Measurements from ENCODE around the gene TERT. TPM values are rescaled to one million over a fixed set of nuclear protein-coding genes. Genes with fewer than 3 reads are reported as not detected.

Gene TERT
- total RNA-seq, 4 donors from 2014 or later = not detected

GRCh38 chr5:1314564-1314982 lies 19.7 kb upstream of the TERT start:
- H3K27me3 ChIP-seq = peaks cover 15% of the 10 kb centered on the region
- TF ChIP-seq POLR2AphosphoS5 (IDR thresholded peaks at IDR 0.05) (no peak), POLR2A (IDR thresholded peaks at IDR 0.05) (no peak), EP300 (IDR thresholded peaks at IDR 0.05) (no peak)
- TF ChIP-seq, protein P1, sequence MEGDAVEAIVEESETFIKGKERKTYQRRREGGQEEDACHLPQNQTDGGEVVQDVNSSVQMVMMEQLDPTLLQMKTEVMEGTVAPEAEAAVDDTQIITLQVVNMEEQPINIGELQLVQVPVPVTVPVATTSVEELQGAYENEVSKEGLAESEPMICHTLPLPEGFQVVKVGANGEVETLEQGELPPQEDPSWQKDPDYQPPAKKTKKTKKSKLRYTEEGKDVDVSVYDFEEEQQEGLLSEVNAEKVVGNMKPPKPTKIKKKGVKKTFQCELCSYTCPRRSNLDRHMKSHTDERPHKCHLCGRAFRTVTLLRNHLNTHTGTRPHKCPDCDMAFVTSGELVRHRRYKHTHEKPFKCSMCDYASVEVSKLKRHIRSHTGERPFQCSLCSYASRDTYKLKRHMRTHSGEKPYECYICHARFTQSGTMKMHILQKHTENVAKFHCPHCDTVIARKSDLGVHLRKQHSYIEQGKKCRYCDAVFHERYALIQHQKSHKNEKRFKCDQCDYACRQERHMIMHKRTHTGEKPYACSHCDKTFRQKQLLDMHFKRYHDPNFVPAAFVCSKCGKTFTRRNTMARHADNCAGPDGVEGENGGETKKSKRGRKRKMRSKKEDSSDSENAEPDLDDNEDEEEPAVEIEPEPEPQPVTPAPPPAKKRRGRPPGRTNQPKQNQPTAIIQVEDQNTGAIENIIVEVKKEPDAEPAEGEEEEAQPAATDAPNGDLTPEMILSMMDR (IDR thresholded peaks at IDR 0.05) = no peak
- H3K27ac ChIP-seq = no peak overlapping the region
- H3K36me3 ChIP-seq = peaks cover 20% of the 10 kb centered on the region
- peaks cover 12% of the 10 kb centered on the region for H3K4me1 ChIP-seq
- no peak overlapping the region for H3K4me3 ChIP-seq
- H3K9me3 ChIP-seq = no peaks in the 10 kb centered on the region
- peak; percentile 51 to 77 for DNase-seq (ENCODE audit: low spot score in 2 of 2)
- 97% methylated on average over 13 of the region's 13 CpGs for WGBS

DNA sequence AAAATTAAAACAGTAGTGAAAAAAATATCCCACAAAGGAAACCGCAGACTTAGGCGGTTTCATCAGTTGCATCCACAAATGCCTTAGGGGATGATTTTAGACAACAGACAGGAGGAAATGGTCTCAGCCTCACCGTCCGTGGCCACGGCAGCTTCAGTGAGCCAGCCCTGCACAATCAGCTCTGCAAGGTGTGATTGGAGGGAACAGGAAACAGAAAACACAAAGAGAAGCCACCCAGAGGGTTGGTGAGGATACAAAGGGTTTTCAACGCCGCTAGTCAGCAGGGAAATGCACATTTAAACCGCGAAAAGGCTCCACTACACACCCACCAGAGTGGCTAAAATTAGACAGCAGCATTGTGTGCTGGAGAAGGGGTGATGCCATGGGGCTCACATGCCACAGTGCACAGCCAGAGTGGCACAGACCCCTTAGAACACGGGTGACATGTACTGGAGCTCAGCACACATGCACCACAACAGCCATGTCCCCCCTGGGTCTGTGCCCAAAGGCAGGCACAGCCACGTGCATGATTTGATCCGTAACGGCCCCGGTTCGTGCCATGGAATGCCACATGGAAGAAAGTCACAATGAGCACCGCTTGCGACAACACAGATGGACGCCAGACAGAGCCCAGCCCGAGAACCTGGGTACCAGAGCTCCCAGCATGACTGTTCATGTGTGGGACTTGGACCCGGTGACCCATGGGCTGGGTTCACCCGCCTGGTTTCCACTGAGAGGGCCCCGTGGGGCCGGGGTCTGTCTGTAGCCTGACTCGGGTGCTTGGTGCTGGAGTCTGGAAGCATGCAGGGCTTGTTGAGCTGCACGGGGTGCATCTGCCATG lies 18.3 kb upstream of the TERT start:
- Histone ChIP-seq H3K4me3 (no peak overlapping the region), H3K36me3 (peaks cover 6% of the 10 kb centered on the region), H3K4me1 (peaks cover 12% of the 10 kb centered on the region), H3K9me3 (no peaks in the 10 kb centered on the region), H3K27ac (no peak overlapping the region), H3K27me3 (peaks cover 16% of the 10 kb centered on the region)
- TF ChIP-seq EP300 (IDR thresholded peaks at IDR 0.05) (no peak), POLR2AphosphoS5 (IDR thresholded peaks at IDR 0.05) (no peak)
- TF ChIP-seq, protein P1 (IDR thresholded peaks at IDR 0.05) = no peak
- 59% methylated on average over 20 of the region's 25 CpGs for WGBS
- DNase-seq (ENCODE audit: low spot score in 2 of 2) = peak; percentile 60 to 78

GRCh38 chr5:1312206-1312605 lies 17.3 kb upstream of the TERT start:
- no peaks in the 10 kb centered on the region for H3K36me3 ChIP-seq
- peaks cover 16% of the 10 kb centered on the region for H3K27me3 ChIP-seq
- no peaks in the 10 kb centered on the region for H3K9me3 ChIP-seq
- H3K4me3 ChIP-seq = no peak overlapping the region
- TF ChIP-seq EP300 (IDR thresholded peaks at IDR 0.05) = no peak
- no peak for TF ChIP-seq POLR2AphosphoS5 (IDR thresholded peaks at IDR 0.05)
- TF ChIP-seq, protein P1 (IDR thresholded peaks at IDR 0.05) = no peak
- TF ChIP-seq POLR2A (IDR thresholded peaks at IDR 0.05) = no peak
- H3K4me1 ChIP-seq = peaks cover 12% of the 10 kb centered on the region
- DNase-seq (ENCODE audit: low spot score in 2 of 2) = peak in 1 of 2 donors; percentile 33
- WGBS = 71% methylated on average over 7 of the region's 7 CpGs
- no peak overlapping the region for H3K27ac ChIP-seq

DNA sequence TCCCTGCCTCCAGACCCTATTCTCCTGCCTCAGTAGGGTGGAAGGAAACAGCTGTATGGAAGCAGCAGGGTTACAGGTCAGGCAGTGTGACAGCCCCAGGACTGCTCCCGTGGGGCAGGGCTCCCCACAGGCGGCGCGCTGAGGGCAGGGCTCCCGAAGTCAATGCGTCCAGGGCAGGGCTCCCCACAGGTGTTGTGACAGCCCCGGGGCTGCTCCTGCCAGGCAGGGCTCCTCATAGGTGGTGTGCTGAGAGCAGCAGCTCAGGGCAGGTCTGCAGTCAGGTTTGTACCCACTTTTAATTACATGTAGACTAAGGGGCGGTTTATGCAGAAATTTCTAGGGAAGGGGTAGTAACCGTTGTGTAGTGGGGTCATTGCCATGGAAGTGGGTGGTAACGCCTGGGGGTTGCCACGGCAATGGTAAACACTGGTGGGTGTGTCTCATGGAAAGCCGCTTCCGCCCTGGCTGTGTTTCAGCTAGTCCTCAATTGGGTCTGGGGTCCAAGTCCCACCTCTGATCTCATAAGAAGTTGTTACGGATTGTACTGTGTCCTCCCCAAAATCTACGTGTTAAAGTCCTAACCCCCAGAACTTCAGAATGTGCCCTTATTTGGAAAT lies 16.7 kb upstream of the TERT start:
- H3K27me3 ChIP-seq = peaks cover 16% of the 10 kb centered on the region
- peaks cover 11% of the 10 kb centered on the region for H3K4me1 ChIP-seq
- no peaks in the 10 kb centered on the region for H3K36me3 ChIP-seq
- no peak for TF ChIP-seq POLR2AphosphoS5 (IDR thresholded peaks at IDR 0.05)
- DNase-seq (ENCODE audit: low spot score in 2 of 2) = peak in 1 of 2 donors; percentile 40
- H3K9me3 ChIP-seq = no peaks in the 10 kb centered on the region
- H3K4me3 ChIP-seq = no peak overlapping the region
- WGBS = 84% methylated on average over 7 of the region's 15 CpGs
- H3K27ac ChIP-seq = no peak overlapping the region

DNA sequence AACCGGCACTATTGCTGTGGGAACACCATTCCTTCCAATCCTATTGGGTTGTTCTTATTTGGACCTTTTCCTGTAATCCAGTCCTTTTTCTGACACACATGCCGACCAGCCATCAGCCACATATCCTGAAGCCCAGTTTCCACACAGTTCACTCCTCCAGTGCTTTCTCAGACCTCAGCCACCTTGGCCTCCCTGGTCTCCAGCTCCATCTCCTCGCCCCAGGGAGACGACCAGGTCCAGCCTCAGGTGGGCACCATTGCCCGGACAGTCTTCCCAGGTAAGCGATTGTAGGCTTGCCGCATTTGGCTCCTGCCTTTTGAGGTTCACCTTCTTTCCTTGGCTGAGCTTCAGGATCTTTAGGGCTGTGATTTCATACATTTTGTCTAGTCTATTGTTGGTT lies 15.2 kb upstream of the TERT start:
- TF ChIP-seq POLR2A (IDR thresholded peaks at IDR 0.05) (no peak), POLR2AphosphoS5 (IDR thresholded peaks at IDR 0.05) (no peak), EP300 (IDR thresholded peaks at IDR 0.05) (no peak)
- TF ChIP-seq, protein P1 (IDR thresholded peaks at IDR 0.05) = no peak
- no peak for DNase-seq (ENCODE audit: low spot score in 2 of 2)
- WGBS = 92% methylated on average over 7 of the region's 7 CpGs
- H3K4me3 ChIP-seq = no peak overlapping the region
- no peaks in the 10 kb centered on the region for H3K36me3 ChIP-seq
- no peaks in the 10 kb centered on the region for H3K9me3 ChIP-seq
- H3K4me1 ChIP-seq = no peaks in the 10 kb centered on the region
- H3K27me3 ChIP-seq = peaks cover 16% of the 10 kb centered on the region
- H3K27ac ChIP-seq = no peak overlapping the region
